Amygdala (tissue), 56 donors: ENCODE data around the gene ADGRG4.
"Not testable (repeated sequence)": the region's sequence is repeated elsewhere in the genome, so short reads cannot be mapped to it uniquely, and the experiment has no call there.

Experiments
- DNase-seq, 56 donors: peaks; one replicate each; lab custom pipeline; 2025; lab: John Stamatoyannopoulos, UW

The ADGRG4 gene, protein sequence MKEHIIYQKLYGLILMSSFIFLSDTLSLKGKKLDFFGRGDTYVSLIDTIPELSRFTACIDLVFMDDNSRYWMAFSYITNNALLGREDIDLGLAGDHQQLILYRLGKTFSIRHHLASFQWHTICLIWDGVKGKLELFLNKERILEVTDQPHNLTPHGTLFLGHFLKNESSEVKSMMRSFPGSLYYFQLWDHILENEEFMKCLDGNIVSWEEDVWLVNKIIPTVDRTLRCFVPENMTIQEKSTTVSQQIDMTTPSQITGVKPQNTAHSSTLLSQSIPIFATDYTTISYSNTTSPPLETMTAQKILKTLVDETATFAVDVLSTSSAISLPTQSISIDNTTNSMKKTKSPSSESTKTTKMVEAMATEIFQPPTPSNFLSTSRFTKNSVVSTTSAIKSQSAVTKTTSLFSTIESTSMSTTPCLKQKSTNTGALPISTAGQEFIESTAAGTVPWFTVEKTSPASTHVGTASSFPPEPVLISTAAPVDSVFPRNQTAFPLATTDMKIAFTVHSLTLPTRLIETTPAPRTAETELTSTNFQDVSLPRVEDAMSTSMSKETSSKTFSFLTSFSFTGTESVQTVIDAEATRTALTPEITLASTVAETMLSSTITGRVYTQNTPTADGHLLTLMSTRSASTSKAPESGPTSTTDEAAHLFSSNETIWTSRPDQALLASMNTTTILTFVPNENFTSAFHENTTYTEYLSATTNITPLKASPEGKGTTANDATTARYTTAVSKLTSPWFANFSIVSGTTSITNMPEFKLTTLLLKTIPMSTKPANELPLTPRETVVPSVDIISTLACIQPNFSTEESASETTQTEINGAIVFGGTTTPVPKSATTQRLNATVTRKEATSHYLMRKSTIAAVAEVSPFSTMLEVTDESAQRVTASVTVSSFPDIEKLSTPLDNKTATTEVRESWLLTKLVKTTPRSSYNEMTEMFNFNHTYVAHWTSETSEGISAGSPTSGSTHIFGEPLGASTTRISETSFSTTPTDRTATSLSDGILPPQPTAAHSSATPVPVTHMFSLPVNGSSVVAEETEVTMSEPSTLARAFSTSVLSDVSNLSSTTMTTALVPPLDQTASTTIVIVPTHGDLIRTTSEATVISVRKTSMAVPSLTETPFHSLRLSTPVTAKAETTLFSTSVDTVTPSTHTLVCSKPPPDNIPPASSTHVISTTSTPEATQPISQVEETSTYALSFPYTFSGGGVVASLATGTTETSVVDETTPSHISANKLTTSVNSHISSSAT (N-terminal part only)

GRCh38 chrX:136300721-136301120 lies at the start of gene ADGRG4:
Gene ADGRG4, plus strand, starts transcription at chrX:136300963. Its CDS starts 7,815 bp downstream, at chrX:136308778.
- DNase-seq, result not testable (repeated sequence)

DNA sequence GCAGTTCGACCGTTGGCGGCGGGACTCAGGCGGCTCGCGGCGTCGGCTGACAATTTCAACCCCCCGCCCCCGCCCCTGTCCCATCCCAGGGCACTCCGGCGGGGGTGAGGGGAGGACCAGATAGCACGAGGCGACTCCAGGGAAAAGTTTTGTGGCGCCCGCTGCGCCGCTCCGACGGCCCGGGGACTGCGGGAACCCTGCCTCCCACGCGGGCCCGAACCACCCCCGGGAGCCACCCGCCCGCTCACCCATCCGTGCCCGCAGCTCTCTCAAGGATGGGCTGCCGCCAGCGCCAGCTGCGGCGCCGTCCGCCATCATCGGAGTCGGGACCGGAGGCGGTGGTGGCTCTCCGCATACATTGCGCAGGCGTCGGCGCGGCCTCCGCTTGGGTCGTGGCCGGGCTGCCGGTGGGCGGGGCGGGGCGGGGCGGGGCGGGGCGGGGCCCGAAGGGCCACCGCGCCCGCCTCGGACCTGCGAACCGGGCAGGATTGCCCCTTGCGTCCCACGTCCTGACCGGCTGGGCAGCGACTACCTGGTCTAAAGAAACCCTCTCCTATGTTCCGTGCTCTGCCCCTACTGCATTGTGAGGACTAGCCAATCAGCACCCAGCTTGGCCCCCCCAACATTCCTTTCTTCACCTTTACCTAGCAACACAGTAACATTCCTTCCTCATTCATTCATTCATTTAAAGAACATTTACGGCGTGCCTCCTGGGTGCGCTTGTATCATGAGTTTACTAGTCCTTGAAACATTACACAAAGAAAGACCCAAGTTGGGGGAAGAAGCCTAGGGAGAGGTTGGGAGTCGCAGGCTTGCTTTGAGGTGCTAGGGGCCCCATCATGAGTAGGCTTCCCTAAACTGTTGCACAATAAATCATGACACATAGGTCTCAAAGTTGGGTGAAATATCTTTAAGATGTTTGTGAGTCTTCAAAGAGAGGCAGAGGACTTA lies 49.4 kb upstream of the ADGRG4 start, which contains the start of gene MAP7D3:
Gene MAP7D3, minus strand, starts transcription at position 360 of the 951 bp plus-strand sequence. Its CDS starts 42 bp downstream, at position 318.
- peak in 39 of 56 donors; percentile 0 to 61 (median 16) for DNase-seq

- DNase-seq, result no peak
Measured at GRCh38 chrX:136255541-136255940, 45.2 kb upstream of the ADGRG4 start.

DNA sequence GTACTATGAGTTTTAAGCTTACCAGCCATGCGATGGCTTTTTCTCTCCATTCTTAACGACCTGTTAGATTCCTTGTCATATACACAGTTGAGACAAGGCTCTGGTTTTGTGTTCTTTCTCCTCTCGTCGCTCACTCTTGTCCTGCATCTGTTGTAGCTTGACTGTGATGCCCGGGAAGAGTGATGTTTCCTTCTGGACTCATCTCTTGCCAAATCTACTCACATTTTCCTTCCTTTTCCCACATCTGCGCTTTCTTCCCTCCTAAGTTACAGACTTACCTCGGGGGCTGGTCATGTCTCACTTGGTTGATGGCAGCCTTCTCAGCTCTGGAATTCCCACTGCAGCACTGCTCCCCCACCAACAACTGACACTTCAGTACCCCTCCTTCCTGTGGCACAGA lies 44.7 kb upstream of the ADGRG4 start:
- no peak for DNase-seq

- no peak for DNase-seq
Measured at GRCh38 chrX:136258951-136259350, 41.8 kb upstream of the ADGRG4 start.

DNA sequence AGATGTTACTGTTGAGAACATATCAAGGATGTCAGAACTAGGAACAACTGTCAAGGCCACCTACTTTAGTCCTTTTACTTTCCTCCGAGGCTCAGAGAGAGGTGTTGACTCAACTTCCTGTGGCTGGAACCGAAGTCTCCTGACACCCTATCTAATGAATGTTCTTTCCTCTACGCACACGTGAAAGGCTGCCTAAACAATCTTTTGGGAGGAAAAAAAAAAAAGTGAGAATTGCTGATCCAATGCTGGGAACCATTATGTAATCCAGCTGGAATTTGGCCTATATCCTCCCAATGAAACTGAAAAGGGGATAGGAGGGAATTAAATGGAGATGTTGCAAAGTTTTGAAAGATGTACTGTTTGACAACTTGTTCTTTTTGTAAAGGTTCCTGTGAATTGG lies 41.2 kb upstream of the ADGRG4 start:
- DNase-seq, result no peak

DNA sequence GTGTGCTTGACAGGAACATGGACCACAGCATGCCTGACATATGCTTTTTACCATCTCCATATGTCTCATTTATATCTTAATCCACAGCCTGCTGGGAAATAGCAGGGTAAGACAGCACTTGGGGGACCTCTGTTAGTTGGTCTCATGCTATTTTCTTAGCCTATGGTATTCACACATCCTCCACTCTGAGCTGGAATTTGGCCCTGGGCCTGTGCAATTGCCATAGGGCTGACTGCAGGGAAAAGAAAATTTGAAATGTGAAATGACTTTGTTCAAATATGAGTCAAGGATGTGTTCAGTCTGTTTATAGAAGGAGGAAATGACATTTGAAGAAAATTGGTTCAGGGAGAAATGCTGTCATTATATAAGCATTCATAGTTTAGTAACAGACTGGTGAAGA lies 40.0 kb upstream of the ADGRG4 start:
- peak in 1 of 56 donors; percentile 0 for DNase-seq

DNA sequence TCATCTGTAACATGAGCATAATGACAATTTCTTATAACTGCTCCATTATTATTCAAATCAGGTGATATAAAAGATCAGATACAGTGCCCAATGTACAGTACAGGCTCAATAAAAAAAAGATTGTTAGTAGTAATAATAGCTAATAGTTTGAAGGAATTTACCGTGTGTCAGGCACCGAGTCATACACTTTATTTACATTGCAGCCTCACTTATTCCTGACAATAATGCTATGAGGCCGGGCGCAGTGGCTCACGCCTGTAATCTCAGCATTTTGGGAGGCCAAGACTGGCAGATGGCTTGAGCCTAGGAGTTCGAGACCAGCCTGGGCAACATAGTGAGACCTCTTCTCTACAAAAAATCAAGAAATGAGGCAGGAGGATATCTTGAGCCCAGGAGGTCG lies 39.4 kb upstream of the ADGRG4 start:
- no peak for DNase-seq

GRCh38 chrX:136262243-136262642 lies 38.5 kb upstream of the ADGRG4 start:
- no peak for DNase-seq

DNA sequence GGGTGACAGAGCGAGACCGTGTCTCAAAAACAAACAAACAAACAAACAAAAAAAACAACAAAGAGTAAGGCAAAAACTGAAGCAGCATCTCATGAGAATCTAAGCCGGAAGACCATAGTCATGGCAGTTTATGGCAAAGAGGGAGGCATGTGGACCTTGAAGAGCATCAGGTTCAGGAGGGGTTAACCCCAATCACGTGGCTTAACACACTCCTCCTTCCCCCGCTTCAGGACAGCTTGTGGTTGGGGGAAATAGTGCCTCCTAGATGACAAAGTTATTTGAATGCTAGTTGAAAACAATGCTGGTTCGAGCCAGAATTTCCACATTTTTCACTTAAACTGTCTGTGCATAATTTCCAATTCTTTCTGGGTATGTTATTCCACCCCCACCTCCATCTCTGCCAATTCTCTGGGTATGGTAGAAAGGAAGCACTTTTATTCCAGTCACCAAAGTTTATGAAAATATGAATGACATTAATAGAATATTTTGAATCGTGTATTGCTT lies 37.9 kb upstream of the ADGRG4 start:
- DNase-seq, result no peak

GRCh38 chrX:136266828-136267227 lies 33.9 kb upstream of the ADGRG4 start:
- DNase-seq, result no peak

- peak in 21 of 56 donors; percentile 0 to 54 (median 4) for DNase-seq
Measured at GRCh38 chrX:136268051-136269048, 32.4 kb upstream of the ADGRG4 start.

- DNase-seq, result no peak
Measured at GRCh38 chrX:136269921-136270320, 30.8 kb upstream of the ADGRG4 start.

GRCh38 chrX:136271300-136271699 lies 29.5 kb upstream of the ADGRG4 start:
- no peak for DNase-seq

GRCh38 chrX:136272325-136272724 lies 28.4 kb upstream of the ADGRG4 start:
- no peak for DNase-seq

DNA sequence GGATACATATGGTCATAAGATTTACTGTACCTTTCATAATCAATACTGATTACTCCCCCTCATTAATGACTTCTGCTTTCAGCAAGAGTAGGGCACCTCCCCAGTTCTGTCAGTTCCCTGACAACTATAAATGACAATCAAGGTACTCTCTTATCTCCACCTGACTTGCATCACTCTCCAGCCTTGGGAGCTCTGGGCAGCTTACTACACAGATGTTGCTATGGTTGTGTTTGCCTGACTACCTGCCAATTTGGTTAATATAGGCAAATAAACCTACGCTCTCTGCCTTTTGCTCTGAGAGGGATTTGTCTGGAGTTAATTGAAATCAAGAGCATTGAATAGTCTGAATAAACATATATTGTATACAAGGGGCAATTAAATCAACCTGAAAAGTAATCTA lies 26.8 kb upstream of the ADGRG4 start:
- no peak for DNase-seq

DNA sequence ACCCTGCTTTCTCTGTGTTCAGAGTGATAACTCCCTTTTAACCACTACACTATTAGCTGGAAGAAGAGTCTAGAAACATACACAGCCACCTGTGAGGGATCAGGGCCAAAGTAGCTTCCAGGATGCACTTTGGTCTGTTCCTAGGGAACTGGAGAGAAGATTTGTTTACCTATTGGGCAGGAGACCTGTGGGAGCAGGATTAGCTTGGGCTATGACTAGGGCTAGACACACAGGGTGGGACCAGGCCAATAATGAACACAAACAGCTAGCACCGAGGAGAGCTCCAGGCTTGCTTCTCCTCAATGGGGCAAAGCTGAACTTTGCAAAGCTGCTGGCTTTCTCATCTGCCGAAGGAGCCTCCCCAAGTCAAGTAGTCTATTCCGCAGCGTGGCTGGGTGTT lies 25.2 kb upstream of the ADGRG4 start:
- no peak for DNase-seq

GRCh38 chrX:136286375-136286774 lies 14.4 kb upstream of the ADGRG4 start:
- DNase-seq, result not testable (repeated sequence)
